ENCODE data around the gene WNK4.

Gene WNK4

GRCh38 chr17:42798383-42799380 lies 18.3 kb downstream of the WNK4 start, which contains the start of the genes CNTD1 and COA3:
Gene CNTD1, plus strand, starts transcription at chr17:42798861. Its CDS starts 207 bp downstream, at chr17:42799068.
Gene COA3, minus strand, starts transcription at chr17:42798704. Its CDS starts 23 bp downstream, at chr17:42798681.
- no peak for TF ChIP-seq GATA2 (IDR thresholded peaks at IDR 0.05; ENCODE audit: low read depth, low read length)
- TF ChIP-seq GATA3 (IDR thresholded peaks at IDR 0.05; ENCODE audit: low read depth, low read length) = no peak

DNA sequence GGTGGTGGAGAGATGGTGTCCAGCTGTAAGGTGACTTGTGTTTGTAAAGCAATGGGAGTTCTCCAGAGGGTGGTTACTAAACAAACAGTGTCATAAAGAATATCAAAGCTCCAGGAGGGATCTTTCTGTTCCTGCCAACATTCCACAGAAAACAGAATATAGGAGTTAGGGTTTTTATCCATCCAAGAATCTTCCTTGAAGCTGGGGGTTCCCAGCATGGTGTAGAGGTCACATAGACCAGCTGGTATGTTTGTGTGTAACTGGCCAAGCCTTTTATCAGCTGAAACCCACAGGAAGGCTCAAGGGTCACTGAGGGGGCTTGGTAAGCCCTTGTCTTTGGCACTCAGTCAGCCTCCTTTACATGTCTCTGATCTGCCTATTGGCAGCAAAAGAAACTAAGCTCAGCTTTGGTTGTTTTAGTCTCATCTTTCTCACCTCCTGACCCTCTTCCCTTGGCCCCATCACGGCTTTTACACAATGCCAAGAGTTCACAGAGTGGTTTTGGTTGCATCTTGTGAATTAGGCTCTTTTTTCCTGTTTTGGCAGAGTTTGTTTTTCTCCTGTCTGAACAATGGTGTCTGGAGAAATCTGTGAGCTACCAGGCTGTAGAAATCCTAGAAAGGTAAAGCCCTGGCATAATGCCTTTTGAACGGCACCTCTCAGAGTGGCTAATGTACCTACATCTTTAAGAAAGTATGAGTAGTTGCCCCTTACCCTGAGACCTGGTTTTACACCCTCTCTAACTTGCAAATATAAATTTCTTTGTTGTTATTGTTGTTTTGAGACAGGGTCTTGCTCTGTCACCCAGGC lies 22.9 kb downstream of the WNK4 start:
- TF ChIP-seq GATA2 (IDR thresholded peaks at IDR 0.05; ENCODE audit: low read depth, low read length) = no peak
- no peak for TF ChIP-seq GATA3 (IDR thresholded peaks at IDR 0.05; ENCODE audit: low read depth, low read length)

DNA sequence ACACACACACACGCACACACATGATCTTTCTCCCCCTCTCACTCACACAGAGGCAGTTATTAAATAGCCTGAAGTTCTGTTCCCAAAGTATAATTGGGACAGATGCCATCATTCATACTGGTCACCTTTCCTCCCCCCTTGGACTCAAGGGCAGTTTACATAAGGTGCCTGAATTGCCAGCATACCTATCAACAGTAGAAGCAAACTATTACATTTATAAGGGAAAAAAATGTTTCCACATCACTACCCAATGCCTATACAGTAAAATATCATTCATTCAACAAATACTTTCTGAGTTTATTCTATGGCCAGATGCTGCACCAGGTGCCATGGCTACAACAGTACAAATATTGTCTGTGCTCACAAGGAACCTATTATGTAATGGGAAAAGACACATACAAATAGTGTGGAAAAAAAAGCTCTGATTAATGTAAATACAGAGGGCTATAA lies 24.5 kb downstream of the WNK4 start:
- no peak for TF ChIP-seq GATA3 (IDR thresholded peaks at IDR 0.05; ENCODE audit: low read depth, low read length)
- no peak for TF ChIP-seq GATA2 (IDR thresholded peaks at IDR 0.05; ENCODE audit: low read depth, low read length)

- TF ChIP-seq GATA3 (IDR thresholded peaks at IDR 0.05; ENCODE audit: low read depth, low read length) (no peak), GATA2 (IDR thresholded peaks at IDR 0.05; ENCODE audit: low read depth, low read length) (no peak)
These were observed 25.8 kb downstream of the WNK4 start for GRCh38 chr17:42806249-42806648.

- TF ChIP-seq GATA2 (IDR thresholded peaks at IDR 0.05; ENCODE audit: low read depth, low read length) (no peak), GATA3 (IDR thresholded peaks at IDR 0.05; ENCODE audit: low read depth, low read length) (no peak)
These were observed 28.8 kb downstream of the WNK4 start for GRCh38 chr17:42809250-42809649.

GRCh38 chr17:42814633-42815399 lies 34.4 kb downstream of the WNK4 start:
- TF ChIP-seq GATA3 (IDR thresholded peaks at IDR 0.05; ENCODE audit: low read depth, low read length) = no peak
- no peak for TF ChIP-seq GATA2 (IDR thresholded peaks at IDR 0.05; ENCODE audit: low read depth, low read length)

DNA sequence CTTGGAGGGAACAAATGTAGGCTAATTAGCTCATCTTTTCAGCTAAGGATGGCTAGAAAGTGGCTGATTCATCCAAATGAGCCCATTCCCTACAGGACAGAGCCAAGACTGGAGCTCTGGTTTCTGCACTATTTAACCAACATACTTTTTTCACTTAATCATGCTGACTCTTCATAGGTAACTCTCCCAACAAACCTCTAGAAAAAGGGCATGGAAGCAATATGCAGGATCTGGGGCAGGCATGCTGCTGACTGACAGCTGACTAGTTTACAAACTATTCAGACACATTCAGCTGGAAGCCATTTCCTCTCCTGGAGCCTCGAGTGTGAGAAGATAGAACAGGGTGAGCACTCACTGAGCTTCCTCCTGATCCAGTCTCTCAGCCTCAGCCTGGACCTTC lies 37.5 kb downstream of the WNK4 start:
- no peak for TF ChIP-seq GATA2 (IDR thresholded peaks at IDR 0.05; ENCODE audit: low read depth, low read length)

DNA sequence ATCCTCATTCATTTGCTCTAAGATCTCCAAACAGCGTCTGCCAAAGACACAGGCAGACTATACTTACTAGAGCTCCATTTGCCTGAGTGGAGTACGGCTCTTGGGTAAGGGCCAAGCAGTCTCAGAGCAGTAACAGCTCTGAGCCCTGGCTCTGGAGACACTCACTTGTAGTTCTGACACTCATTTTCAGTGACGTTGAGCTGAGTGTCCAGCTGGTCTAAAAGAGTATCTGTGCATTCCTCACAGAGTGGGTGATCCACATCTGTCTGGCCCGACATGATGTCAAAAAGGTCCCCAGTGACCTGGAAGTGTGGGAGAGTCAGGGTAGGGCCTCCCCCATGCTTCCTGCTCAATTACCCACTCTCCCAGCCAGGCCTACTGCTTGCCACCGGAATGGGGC lies 38.0 kb downstream of the WNK4 start:
- no peak for TF ChIP-seq GATA3 (IDR thresholded peaks at IDR 0.05; ENCODE audit: low read depth, low read length)
- no peak for TF ChIP-seq GATA2 (IDR thresholded peaks at IDR 0.05; ENCODE audit: low read depth, low read length)

GRCh38 chr17:42819939-42820535 lies 39.6 kb downstream of the WNK4 start:
- no peak for TF ChIP-seq GATA3 (IDR thresholded peaks at IDR 0.05; ENCODE audit: low read depth, low read length)
- no peak for TF ChIP-seq GATA2 (IDR thresholded peaks at IDR 0.05; ENCODE audit: low read depth, low read length)

GRCh38 chr17:42821176-42821575 lies 40.8 kb downstream of the WNK4 start:
- TF ChIP-seq GATA3 (IDR thresholded peaks at IDR 0.05; ENCODE audit: low read depth, low read length) (no peak), GATA2 (IDR thresholded peaks at IDR 0.05; ENCODE audit: low read depth, low read length) (no peak)

DNA sequence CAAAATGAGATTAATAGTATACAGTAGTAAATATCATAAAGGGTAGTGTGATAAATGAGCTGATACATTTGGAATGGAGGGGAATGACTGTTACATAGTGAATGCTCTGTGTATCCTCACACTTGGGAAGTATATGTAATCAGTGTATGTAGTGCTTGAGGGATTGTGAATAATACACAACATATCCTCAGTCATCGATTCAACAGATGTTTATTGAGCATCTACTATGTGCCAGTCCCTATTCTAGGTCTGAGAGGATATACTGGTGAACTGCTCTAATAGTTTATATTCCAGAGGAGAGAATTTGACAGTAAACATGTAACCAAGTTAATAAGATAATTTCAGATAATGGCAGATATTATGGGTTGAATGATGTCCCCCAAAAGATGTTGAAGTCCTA lies 47.1 kb downstream of the WNK4 start:
- TF ChIP-seq GATA2 (IDR thresholded peaks at IDR 0.05; ENCODE audit: low read depth, low read length) (no peak), GATA3 (IDR thresholded peaks at IDR 0.05; ENCODE audit: low read depth, low read length) (no peak)

DNA sequence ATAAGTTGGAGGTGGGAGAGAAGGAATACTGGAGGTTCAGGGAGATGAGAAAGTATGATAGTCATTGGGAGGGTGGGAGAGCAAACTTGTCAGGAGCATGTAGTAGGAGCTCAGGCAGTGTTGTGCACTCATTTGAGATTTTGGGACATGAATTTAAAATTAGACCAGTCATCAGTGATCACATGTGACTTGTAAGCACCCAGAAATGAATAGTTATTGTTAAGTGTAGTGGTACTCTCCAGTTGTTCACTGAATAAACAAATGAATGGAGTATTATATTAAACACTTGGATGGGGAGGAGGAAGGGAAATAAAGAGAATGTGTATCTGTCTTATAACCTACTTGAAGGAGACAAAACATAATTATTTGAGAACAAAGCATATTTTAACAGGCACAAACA lies 50.6 kb downstream of the WNK4 start:
- no peak for TF ChIP-seq GATA2 (IDR thresholded peaks at IDR 0.05; ENCODE audit: low read depth, low read length)
- no peak for TF ChIP-seq GATA3 (IDR thresholded peaks at IDR 0.05; ENCODE audit: low read depth, low read length)

- no peak for TF ChIP-seq GATA3 (IDR thresholded peaks at IDR 0.05; ENCODE audit: low read depth, low read length)
- no peak for TF ChIP-seq GATA2 (IDR thresholded peaks at IDR 0.05; ENCODE audit: low read depth, low read length)
These were observed 52.0 kb downstream of the WNK4 start for GRCh38 chr17:42832213-42832933.

Measured in SH-SY5Y (cell line).